WERI-Rb-1 (cell line): ENCODE data around the gene VAV2.
"Not testable (repeated sequence)": the region's sequence is repeated elsewhere in the genome, so short reads cannot be mapped to it uniquely, and the experiment has no call there.

Experiments used
- DNase-seq: peaks from one replicate; pipeline ENCODE4 v3.0.0-alpha.2; 2020
- H3K27ac ChIP-seq: fragments of 250-450 bp; sonication (Bioruptor Pico); 2 replicates; pipeline ENCODE4 v1.5.1; 2020; ENCODE audit warnings: mild to moderate bottlenecking, moderate library complexity
- H3K27me3 ChIP-seq: fragments of 250-450 bp; sonication (Bioruptor Pico); 2 replicates; pipeline ENCODE4 v1.5.1; 2021; ENCODE audit warnings: mild to moderate bottlenecking, low read depth, moderate library complexity; ENCODE audit not compliant: insufficient read depth, severe bottlenecking
- H3K36me3 ChIP-seq: fragments of 250-450 bp; sonication (Bioruptor Pico); 2 replicates; pipeline ENCODE4 v1.5.1; 2020; ENCODE audit warnings: mild to moderate bottlenecking, moderate library complexity
- H3K4me3 ChIP-seq: 2 replicates; pipeline ENCODE4 v1.5.1; 2011; ENCODE audit warnings: low read depth, mild to moderate bottlenecking, control low read depth, low read length
- H3K9me3 ChIP-seq: fragments of 250-450 bp; sonication (Bioruptor Pico); 2 replicates; pipeline ENCODE4 v1.5.1; 2021; ENCODE audit warnings: mild to moderate bottlenecking, moderate library complexity; ENCODE audit not compliant: severe bottlenecking
- CTCF ChIP-seq: IDR thresholded peaks from 2 replicates; pipeline ENCODE4 v1.5.1; 2011; ENCODE audit warnings: low read depth, mild to moderate bottlenecking, control low read depth, inconsistent platforms, low read length

Gene VAV2

GRCh38 chr9:133959171-133959570 lies 33.0 kb downstream of the VAV2 start:
- Histone ChIP-seq H3K4me3 (no peak overlapping the region), H3K36me3 (no peaks in the 10 kb centered on the region; the same call in 1 of the 2 replicates), H3K27ac (no peak overlapping the region), H3K9me3 (no peaks in the 10 kb centered on the region), H3K27me3 (no peaks in the 10 kb centered on the region)
- TF ChIP-seq CTCF: no peak
- no peak for DNase-seq

- DNase-seq: no peak
- no peaks in the 10 kb centered on the region for H3K27me3 ChIP-seq
- TF ChIP-seq CTCF: no peak
Measured at GRCh38 chr9:133958756-133959155, 33.4 kb downstream of the VAV2 start.

GRCh38 chr9:133957772-133958171 lies 34.4 kb downstream of the VAV2 start:
- not testable (repeated sequence) for H3K27me3 ChIP-seq, DNase-seq, H3K9me3 ChIP-seq, H3K4me3 ChIP-seq, H3K36me3 ChIP-seq
- peak overlapping the region; percentile 54 for H3K27ac ChIP-seq

More at GRCh38 chr9:133958756-133959155, 33.4 kb downstream of the VAV2 start:
- Histone ChIP-seq H3K4me3 (no peak overlapping the region), H3K9me3 (no peaks in the 10 kb centered on the region), H3K36me3 (no peaks in the 10 kb centered on the region; the same call in 1 of the 2 replicates), H3K27ac (peak overlapping the region; percentile 14; the same call in 1 of the 2 replicates)

GRCh38 chr9:133957328-133957727 lies 34.8 kb downstream of the VAV2 start:
- Histone ChIP-seq H3K9me3 (no peaks in the 10 kb centered on the region), H3K4me3 (no peak overlapping the region)
- TF ChIP-seq CTCF: no peak

GRCh38 chr9:133956520-133957076 lies 35.5 kb downstream of the VAV2 start:
- peaks cover 6% of the 10 kb centered on the region for H3K36me3 ChIP-seq
- no peak for TF ChIP-seq CTCF
- no peaks in the 10 kb centered on the region for H3K9me3 ChIP-seq
- no peak for DNase-seq
- peak overlapping the region; percentile 82 for H3K27ac ChIP-seq
- no peaks in the 10 kb centered on the region for H3K27me3 ChIP-seq
- no peak overlapping the region for H3K4me3 ChIP-seq

More at GRCh38 chr9:133957328-133957727, 34.8 kb downstream of the VAV2 start:
- H3K27ac ChIP-seq: peak overlapping the region; percentile 54
- no peaks in the 10 kb centered on the region; the same call in 1 of the 2 replicates for H3K36me3 ChIP-seq
- no peaks in the 10 kb centered on the region for H3K27me3 ChIP-seq
- DNase-seq: no peak

- no peaks in the 10 kb centered on the region for H3K9me3 ChIP-seq
- peak; percentile 85 for DNase-seq
- peak; percentile 39 for TF ChIP-seq CTCF
- peaks cover 10% of the 10 kb centered on the region for H3K36me3 ChIP-seq
- peak overlapping the region; percentile 82 for H3K27ac ChIP-seq
- H3K4me3 ChIP-seq: no peak overlapping the region; the same call in 1 of the 2 replicates
- H3K27me3 ChIP-seq: no peaks in the 10 kb centered on the region
Measured at GRCh38 chr9:133955821-133956411, 36.2 kb downstream of the VAV2 start.
